Measurements from ENCODE around the gene SNX25. TPM values are rescaled to one million over a fixed set of nuclear protein-coding genes. Genes with fewer than 3 reads are reported as not detected.

The SNX25 gene
- total and polyA plus RNA-seq, 2 of the 13 experiments (the other 11 are each of a cell fraction or from before 2014, with no cell fraction given): 23.4 to 23.5 TPM

DNA sequence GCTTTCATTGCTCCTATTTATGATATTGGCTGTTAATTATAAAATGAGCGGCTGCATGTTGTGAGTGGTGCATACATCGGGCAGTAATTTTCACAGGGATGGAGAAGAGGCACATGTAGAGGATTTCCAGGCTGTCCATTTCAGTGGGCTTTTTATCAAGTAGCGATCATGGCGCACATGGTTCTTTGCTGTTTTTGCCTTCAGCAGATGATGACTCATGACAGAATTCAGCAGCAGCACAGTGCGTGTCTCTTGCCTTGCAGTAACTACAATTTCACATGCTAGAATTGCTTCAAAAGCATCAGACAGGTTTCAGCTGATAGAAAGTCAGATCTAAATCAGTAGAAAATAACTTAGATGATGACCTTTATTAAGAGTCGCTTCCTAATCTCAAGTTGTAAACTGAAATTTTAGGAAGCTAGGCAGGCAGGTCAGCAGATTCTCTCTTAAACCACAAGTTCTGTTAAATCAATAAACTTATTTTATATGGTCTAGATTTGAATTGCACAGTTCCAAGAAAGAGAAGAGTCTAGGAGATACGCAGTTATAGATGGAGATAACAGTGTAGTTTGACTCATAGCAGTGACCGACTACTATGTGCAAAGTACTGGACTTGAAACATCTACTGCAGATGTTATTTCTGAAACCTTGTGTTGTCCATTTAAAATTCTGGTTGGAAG is 150.5 kb downstream of the SNX25 start:
- intact Hi-C loops (cut with micrococcal nuclease; ENCODE audit: unreplicated experiment): no loop called here
- Histone ChIP-seq H2AFZ (ENCODE audit: low read length) (no peak overlapping the region), H3K9ac (ENCODE audit: insufficient read depth, low read depth, low read length) (no peak overlapping the region), H3K4me3 (replicated peaks in 1 of 3; ENCODE audit: insufficient read depth in 1 of 3, low read depth in 2 of 3, low read length in 3 of 3) (no peak overlapping the region), H3K4me2 (ENCODE audit: low read depth, low read length) (no peak overlapping the region), H3K4me1 (ENCODE audit: insufficient read depth, low read length) (peaks cover 15% of the 10 kb centered on the region), H4K20me1 (ENCODE audit: insufficient read depth, low read length) (no peaks in the 10 kb centered on the region), H3K9me3 (ENCODE audit: low read length) (no peaks in the 10 kb centered on the region), H3K27me3 (ENCODE audit: control insufficient read depth in 1 of 2, insufficient read depth in 2 of 2, low read length in 2 of 2) (no peaks in the 10 kb centered on the region), H3K27ac (ENCODE audit: extremely low read length, insufficient read depth, low read length) (no peak overlapping the region), H3K36me3 (replicated peaks in 1 of 2; ENCODE audit: control insufficient read depth in 1 of 2, insufficient read depth in 2 of 2, low read length in 2 of 2) (peaks cover 6 to 28% of the 10 kb centered on the region in 2 experiments; a peak in 4 of 5 replicates), H3K79me2 (ENCODE audit: insufficient read depth, low read length) (no peaks in the 10 kb centered on the region)
- no peak for DNase-seq (ENCODE audit: low spot score)
- in situ Hi-C loops (cut with HindIII; ENCODE audit: extremely low pct_ligation_motif_present, low pct_unique_long_range_greater_than_20kb): no loop called here
- CTCF ChIA-PET (ENCODE audit: low intra/inter-chr PET ratio, low total read pairs): no interaction called here
- POLR2A ChIA-PET: no interaction called here
- 95% methylated on average over 8 of the region's 8 CpGs for WGBS (ENCODE audit: low lambda C conversion rate)
- no peak for ATAC-seq
- BruUV-seq (replicated peaks): no TSS peak
- no peak for FAIRE-seq
- no peak for TF ChIP-seq RORA (CRISPR knock-in tag; IDR thresholded peaks at IDR 0.05)
- no peak for TF ChIP-seq EEA1 (CRISPR knock-in tag; IDR thresholded peaks at IDR 0.05; ENCODE audit: borderline replicate concordance)
- TF ChIP-seq ZNF709 (CRISPR knock-in tag; IDR thresholded peaks at IDR 0.05): no peak
- TF ChIP-seq CREM (IDR thresholded peaks at IDR 0.05): no peak
- no peak for TF ChIP-seq CREM (CRISPR knock-in tag; IDR thresholded peaks at IDR 0.05)
- no peak for TF ChIP-seq FLYWCH1 (CRISPR knock-in tag; IDR thresholded peaks at IDR 0.05)
- TF ChIP-seq, protein P1, sequence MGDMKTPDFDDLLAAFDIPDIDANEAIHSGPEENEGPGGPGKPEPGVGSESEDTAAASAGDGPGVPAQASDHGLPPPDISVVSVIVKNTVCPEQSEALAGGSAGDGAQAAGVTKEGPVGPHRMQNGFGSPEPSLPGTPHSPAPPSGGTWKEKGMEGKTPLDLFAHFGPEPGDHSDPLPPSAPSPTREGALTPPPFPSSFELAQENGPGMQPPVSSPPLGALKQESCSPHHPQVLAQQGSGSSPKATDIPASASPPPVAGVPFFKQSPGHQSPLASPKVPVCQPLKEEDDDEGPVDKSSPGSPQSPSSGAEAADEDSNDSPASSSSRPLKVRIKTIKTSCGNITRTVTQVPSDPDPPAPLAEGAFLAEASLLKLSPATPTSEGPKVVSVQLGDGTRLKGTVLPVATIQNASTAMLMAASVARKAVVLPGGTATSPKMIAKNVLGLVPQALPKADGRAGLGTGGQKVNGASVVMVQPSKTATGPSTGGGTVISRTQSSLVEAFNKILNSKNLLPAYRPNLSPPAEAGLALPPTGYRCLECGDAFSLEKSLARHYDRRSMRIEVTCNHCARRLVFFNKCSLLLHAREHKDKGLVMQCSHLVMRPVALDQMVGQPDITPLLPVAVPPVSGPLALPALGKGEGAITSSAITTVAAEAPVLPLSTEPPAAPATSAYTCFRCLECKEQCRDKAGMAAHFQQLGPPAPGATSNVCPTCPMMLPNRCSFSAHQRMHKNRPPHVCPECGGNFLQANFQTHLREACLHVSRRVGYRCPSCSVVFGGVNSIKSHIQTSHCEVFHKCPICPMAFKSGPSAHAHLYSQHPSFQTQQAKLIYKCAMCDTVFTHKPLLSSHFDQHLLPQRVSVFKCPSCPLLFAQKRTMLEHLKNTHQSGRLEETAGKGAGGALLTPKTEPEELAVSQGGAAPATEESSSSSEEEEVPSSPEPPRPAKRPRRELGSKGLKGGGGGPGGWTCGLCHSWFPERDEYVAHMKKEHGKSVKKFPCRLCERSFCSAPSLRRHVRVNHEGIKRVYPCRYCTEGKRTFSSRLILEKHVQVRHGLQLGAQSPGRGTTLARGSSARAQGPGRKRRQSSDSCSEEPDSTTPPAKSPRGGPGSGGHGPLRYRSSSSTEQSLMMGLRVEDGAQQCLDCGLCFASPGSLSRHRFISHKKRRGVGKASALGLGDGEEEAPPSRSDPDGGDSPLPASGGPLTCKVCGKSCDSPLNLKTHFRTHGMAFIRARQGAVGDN (CRISPR knock-in tag; IDR thresholded peaks at IDR 0.05): no peak
- TF ChIP-seq XRCC5 (optimal IDR thresholded peaks at IDR 0.05; ENCODE audit: low read length): no peak
- TF ChIP-seq ONECUT2 (CRISPR knock-in tag; IDR thresholded peaks at IDR 0.05): no peak
- TF ChIP-seq, protein P2, sequence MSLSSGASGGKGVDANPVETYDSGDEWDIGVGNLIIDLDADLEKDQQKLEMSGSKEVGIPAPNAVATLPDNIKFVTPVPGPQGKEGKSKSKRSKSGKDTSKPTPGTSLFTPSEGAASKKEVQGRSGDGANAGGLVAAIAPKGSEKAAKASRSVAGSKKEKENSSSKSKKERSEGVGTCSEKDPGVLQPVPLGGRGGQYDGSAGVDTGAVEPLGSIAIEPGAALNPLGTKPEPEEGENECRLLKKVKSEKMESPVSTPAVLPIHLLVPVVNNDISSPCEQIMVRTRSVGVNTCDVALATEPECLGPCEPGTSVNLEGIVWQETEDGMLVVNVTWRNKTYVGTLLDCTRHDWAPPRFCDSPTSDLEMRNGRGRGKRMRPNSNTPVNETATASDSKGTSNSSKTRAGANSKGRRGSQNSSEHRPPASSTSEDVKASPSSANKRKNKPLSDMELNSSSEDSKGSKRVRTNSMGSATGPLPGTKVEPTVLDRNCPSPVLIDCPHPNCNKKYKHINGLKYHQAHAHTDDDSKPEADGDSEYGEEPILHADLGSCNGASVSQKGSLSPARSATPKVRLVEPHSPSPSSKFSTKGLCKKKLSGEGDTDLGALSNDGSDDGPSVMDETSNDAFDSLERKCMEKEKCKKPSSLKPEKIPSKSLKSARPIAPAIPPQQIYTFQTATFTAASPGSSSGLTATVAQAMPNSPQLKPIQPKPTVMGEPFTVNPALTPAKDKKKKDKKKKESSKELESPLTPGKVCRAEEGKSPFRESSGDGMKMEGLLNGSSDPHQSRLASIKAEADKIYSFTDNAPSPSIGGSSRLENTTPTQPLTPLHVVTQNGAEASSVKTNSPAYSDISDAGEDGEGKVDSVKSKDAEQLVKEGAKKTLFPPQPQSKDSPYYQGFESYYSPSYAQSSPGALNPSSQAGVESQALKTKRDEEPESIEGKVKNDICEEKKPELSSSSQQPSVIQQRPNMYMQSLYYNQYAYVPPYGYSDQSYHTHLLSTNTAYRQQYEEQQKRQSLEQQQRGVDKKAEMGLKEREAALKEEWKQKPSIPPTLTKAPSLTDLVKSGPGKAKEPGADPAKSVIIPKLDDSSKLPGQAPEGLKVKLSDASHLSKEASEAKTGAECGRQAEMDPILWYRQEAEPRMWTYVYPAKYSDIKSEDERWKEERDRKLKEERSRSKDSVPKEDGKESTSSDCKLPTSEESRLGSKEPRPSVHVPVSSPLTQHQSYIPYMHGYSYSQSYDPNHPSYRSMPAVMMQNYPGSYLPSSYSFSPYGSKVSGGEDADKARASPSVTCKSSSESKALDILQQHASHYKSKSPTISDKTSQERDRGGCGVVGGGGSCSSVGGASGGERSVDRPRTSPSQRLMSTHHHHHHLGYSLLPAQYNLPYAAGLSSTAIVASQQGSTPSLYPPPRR (CRISPR knock-in tag; IDR thresholded peaks at IDR 0.05; ENCODE audit: borderline replicate concordance): no peak
- TF ChIP-seq ZKSCAN8 (CRISPR knock-in tag; IDR thresholded peaks at IDR 0.05; ENCODE audit: borderline replicate concordance): no peak
- TF ChIP-seq KLF12 (CRISPR knock-in tag; IDR thresholded peaks at IDR 0.05; ENCODE audit: borderline replicate concordance): no peak
- TF ChIP-seq, protein P3, sequence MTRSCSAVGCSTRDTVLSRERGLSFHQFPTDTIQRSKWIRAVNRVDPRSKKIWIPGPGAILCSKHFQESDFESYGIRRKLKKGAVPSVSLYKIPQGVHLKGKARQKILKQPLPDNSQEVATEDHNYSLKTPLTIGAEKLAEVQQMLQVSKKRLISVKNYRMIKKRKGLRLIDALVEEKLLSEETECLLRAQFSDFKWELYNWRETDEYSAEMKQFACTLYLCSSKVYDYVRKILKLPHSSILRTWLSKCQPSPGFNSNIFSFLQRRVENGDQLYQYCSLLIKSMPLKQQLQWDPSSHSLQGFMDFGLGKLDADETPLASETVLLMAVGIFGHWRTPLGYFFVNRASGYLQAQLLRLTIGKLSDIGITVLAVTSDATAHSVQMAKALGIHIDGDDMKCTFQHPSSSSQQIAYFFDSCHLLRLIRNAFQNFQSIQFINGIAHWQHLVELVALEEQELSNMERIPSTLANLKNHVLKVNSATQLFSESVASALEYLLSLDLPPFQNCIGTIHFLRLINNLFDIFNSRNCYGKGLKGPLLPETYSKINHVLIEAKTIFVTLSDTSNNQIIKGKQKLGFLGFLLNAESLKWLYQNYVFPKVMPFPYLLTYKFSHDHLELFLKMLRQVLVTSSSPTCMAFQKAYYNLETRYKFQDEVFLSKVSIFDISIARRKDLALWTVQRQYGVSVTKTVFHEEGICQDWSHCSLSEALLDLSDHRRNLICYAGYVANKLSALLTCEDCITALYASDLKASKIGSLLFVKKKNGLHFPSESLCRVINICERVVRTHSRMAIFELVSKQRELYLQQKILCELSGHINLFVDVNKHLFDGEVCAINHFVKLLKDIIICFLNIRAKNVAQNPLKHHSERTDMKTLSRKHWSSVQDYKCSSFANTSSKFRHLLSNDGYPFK (CRISPR knock-in tag; IDR thresholded peaks at IDR 0.05; ENCODE audit: borderline replicate concordance): no peak
